Measurements from ENCODE around the gene MT1A.

DNA sequence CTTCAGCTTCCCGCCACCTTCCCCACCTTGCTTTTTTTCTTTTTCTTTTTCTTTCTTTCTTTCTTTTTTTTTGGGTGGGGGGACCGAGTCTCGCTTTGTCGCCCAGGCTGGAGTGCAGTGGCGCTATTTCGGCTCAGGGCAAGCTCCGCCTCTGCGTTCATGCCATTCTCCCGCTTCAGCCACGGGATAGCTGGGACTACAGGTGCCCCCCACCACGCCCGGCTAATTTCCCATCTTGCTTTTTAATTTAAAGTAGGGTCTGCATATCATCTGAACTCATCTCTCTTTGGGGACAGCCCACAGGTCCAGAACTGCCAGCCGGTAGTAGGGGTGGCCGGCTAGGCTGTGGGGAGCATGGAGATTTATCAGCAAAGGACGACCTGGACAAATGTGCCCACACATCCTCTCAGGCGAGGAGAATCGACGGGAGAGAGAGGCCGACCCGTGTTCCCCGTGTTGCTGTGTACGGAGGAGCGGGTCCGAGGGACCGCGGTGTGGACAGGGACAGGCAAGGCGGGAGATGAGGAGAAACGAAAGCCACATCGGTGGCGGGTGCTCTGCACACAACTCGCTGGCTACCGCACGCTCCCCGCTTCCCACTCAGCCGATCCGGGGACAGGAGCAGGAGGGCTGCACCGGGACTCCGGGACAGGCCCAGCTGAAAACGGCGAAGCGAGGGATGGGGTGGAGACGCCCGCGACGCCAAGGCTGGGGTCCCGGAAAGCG is 3.6 kb upstream of the MT1A start:
- TF ChIP-seq POLR2AphosphoS5 (IDR thresholded peaks at IDR 0.05) (no peak), POLR2A (IDR thresholded peaks at IDR 0.05) (no peak), EP300 (IDR thresholded peaks at IDR 0.05) (no peak)
- TF ChIP-seq, protein P1, sequence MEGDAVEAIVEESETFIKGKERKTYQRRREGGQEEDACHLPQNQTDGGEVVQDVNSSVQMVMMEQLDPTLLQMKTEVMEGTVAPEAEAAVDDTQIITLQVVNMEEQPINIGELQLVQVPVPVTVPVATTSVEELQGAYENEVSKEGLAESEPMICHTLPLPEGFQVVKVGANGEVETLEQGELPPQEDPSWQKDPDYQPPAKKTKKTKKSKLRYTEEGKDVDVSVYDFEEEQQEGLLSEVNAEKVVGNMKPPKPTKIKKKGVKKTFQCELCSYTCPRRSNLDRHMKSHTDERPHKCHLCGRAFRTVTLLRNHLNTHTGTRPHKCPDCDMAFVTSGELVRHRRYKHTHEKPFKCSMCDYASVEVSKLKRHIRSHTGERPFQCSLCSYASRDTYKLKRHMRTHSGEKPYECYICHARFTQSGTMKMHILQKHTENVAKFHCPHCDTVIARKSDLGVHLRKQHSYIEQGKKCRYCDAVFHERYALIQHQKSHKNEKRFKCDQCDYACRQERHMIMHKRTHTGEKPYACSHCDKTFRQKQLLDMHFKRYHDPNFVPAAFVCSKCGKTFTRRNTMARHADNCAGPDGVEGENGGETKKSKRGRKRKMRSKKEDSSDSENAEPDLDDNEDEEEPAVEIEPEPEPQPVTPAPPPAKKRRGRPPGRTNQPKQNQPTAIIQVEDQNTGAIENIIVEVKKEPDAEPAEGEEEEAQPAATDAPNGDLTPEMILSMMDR (IDR thresholded peaks at IDR 0.05): no peak
